GM18517 (cell line): ENCODE measurements around the gene MBOAT2.
"Not testable (repeated sequence)": the region's sequence is repeated elsewhere in the genome, so short reads cannot be mapped to it uniquely, and the experiment has no call there.

Source experiments
- ATAC-seq: cut with Tn5 transposase; IDR thresholded peaks from one replicate; pipeline ENCODE4 v1.9.1; 2021; ENCODE audit warnings: mild to moderate bottlenecking, moderate library complexity; ENCODE audit not compliant: unreplicated experiment

MBOAT2 gene

DNA sequence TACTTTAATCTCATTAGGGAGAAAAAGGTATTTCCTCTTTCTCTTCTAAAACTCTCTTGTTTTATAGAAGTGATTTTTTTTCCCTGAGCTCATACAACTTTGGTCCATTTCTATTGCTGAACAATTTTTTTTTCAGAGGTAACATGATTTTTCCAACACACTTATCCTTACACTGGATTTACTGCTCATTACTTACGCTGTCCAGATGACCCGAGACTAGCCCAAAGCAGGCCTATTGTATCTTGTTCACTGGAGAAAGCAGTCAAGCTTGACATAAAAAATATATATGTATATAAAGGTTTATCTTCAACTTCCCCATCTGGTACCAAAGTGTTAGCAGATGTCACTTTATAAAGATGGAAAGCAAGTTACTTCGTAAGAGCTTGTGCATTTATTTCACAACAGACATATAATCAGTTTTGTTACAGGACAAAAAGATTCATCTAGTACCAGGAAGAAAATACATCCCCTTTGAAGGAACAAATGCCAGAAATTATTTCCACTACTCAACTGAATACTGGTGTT is 95.7 kb downstream of the MBOAT2 start:
- ATAC-seq = no peak

DNA sequence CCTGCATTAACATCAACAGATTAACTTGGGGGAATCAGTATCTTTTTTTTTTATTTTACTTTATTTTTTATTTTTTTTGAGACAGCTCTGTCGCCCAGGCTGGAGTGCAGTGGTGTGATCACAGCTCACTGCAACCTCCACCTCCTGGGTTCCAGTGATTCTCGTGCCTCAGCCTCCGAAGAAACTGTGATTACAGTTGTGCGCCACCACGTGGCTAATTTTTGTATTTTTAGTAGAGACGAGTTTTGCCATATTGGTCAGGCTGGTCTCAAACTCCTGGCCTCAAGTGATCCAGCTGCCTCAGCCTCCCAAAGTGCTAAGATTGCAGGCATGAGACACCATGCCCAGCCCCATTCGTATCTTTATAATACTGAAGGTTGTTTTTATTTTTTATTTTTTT is 99.6 kb downstream of the MBOAT2 start:
- ATAC-seq = not testable (repeated sequence)

GRCh38 chr2:8902757-8903156 is 100.7 kb downstream of the MBOAT2 start:
- ATAC-seq = not testable (repeated sequence)

DNA sequence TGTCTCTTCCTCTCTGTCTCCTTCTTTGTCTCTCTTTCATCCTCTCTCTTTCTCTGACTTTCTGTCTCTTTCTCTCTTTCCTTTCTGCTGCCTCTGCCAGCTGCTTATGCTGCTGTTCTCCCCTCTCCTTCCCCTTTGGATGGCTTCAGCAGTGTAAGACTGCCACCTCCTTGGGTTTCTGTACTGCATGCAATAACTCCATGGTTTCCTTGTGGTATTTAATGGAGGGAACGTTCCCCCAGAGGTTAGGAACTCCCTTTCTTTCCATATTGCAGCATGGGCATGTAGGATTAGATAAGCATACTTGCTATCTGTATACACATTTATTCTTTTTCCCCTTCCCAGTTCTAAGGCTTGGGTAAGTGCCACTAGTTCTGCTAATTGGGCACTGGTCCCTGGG is 106.3 kb downstream of the MBOAT2 start:
- ATAC-seq = not testable (repeated sequence)

DNA sequence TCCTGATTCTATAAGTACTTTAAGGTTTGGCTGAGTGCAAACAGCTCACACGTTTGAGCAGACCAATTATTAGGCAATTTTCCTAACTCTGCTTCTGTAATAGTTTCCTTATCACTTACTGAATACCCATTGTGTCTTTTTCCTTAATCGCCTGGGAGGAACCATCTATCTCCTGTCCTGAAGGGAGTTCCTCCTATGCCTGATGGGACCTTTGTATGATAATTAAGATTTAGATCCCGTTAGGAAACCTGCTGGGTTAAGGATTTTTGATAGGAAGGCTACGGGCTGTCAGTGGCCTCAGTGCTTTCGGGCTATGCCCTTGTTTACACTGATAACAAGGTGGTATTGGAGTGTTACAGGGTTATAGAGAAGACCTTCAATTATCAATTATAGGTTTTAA is 106.8 kb downstream of the MBOAT2 start:
- ATAC-seq = not testable (repeated sequence)

DNA sequence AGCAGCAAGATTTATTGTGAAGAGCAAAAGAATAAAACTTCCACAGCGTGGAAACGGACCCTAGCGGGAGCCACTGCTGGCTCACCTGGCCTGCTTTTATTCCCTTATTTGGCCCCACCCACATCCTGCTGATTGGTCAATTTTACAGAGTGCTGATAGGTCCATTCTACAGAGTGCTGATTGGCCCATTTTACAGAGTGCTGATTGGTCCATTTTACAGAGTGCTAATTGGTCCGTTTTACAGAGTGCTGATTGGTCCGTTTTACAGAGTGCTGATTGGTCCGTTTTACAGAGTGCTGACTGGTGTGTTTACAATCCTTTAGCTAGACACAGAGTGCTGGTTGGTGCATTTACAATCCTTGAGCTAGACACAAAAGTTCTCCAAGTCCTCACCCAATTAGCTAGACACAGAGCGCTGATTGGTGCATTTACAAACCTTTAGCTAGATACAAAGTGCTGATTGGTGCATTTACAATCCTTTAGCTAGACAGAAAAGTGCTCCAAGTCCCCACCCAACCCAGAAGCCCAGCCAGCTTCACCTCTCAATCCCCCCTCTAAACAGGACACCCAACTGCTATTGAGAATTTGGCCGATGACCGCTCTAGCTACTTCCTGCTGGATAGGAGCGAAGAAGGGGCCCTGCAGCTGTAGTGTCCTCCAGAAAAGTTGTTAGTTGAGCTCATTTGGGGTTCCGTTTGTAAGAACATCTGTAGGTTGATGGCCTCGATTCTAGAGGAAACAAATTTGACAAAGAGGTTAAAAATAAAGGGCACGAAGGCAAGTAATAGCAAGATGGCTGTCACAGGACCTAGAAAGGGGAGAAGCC is 108.2 kb downstream of the MBOAT2 start:
- not testable (repeated sequence) for ATAC-seq

- no peak for ATAC-seq
These were observed 109.3 kb downstream of the MBOAT2 start for GRCh38 chr2:8893978-8894820.

GRCh38 chr2:8893474-8893873 is 110.0 kb downstream of the MBOAT2 start:
- no peak for ATAC-seq

DNA sequence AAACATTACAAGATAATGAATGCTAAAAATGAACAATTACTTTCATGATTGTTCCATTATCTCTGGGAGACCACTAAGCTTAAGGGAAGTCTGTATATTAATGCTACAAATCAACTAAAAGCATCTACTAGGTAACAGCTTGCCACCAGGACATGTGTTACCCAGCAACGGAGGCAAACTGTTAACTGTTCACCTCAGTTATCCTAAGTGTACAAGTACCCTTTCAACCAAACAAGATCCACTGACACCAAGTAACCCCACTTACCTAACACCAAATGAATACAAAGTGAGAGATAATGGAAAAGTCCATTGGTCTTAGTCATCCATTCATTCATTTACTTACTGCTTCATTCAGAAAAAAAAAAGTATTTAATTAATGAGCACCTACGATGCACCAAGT is 111.4 kb downstream of the MBOAT2 start:
- ATAC-seq = no peak

GRCh38 chr2:8889978-8890377 is 113.5 kb downstream of the MBOAT2 start:
- ATAC-seq = no peak

- ATAC-seq = no peak
These were observed 114.5 kb downstream of the MBOAT2 start for GRCh38 chr2:8888963-8889362.

DNA sequence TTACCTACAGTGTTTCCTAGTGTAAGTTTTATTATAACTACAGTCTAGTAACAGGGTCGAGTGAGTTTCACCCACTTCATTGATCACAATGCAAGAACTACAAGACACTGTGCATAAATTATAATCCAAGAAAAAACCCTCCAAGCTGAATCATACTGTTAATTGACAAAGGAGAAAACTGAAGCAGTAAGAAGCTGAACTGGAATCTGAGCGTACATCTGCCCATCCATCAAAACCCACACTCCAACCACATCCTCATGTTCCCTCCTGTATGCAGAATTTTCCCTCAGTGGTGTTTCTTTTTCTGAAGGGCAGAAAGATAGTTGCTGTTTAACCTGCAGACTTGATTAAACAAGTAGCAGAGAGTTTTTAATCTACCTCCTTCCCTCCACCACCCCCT is 116.6 kb downstream of the MBOAT2 start:
- no peak for ATAC-seq

DNA sequence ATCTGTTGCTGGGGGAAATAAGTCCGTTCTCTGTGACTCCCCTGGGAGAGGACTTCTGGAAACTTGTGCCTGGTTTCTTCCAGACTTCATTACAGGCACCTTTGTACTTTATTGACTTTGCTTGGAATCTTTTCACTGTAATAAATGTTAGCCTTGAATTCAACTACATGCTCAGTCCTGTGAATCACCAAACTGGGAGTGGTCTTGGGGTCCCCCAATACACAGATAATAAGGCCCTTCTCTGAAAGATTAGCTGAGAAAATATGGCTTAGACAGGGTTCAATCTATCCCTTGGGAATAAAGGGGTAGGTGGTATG is 117.3 kb downstream of the MBOAT2 start:
- ATAC-seq = no peak

- ATAC-seq = no peak
These were observed 117.9 kb downstream of the MBOAT2 start for GRCh38 chr2:8885449-8886201.

DNA sequence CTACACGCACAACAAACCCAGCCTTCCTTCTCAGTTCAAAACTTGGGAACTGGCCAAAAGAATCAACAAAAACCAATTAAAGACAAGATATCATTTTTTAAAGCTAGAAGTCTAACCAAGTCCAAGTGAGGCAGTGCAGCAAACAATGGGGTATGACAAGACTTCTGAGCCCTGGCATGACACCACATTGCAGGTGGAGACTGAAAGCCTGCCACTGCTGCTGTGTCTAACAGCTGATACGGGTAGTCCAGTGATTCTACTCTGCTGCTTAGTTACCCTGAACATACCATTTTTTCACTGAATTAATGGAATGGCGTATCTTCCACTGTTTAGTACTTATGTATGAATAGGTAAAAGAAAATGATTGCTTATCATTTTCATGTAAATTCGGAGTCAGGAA is 118.7 kb downstream of the MBOAT2 start:
- no peak for ATAC-seq

- ATAC-seq = no peak
These were observed 121.4 kb downstream of the MBOAT2 start for GRCh38 chr2:8882094-8882493.

DNA sequence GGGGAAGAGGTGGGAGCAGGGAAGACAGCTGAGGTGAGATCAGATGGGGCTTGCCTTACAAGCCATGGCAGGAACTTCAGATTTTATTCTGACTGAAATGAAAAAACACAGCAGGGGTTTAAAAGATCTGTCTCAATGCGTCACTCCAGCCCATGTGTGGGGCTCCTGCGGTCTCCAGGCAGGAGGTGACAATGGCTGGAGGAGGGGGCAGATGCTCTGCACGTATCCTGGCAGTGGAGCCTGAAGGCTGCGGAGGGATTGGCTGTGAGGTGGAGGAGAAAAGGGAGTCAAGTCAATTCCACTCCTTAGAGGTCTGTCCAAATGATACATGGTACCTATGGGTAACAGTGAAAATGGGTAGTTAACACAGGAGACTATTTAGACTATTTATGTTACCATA is 125.6 kb downstream of the MBOAT2 start:
- no peak for ATAC-seq

GRCh38 chr2:8877332-8877731 is 126.2 kb downstream of the MBOAT2 start:
- ATAC-seq = no peak

- no peak for ATAC-seq
These were observed 126.9 kb downstream of the MBOAT2 start for GRCh38 chr2:8876628-8877027.

DNA sequence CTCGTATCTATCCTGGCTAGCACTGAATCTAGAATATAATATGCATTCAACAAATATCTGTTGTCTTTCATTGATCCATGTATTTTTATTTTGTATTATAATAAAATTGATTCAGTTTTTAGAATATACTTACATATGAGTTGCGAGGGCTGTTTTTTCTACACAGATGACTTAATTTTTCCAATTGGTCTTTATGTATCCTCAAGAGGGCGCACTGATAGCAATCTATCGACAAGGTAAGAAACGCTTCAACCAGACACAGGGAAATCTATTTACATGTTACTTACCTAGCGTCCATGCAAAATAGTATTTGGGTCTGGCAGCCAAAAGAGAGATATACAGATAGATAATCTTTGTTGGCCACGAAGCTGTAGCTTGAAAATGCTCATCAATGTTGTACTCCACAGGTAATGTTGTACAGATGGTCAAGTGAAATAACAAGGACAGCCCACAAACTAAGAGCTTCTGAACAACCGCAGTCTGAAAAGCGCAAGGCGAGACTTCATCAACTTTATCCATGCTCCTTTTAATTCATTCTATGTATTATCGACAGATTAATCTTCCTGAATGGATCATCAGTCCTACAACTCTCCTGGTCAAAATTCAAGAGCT is 130.6 kb downstream of the MBOAT2 start:
- no peak for ATAC-seq

GRCh38 chr2:8870441-8870840 is 133.0 kb downstream of the MBOAT2 start:
- ATAC-seq = no peak
